Panc1 (cell line): Measurements from ENCODE around the gene BRF1. TPM values are rescaled to one million over a fixed set of nuclear protein-coding genes. Genes with fewer than 3 reads are reported as not detected.
A peak's percentile ranks its signal among the peaks of the same experiment; 100 is the strongest.

ENCODE experiments used
- ATAC-seq: fragments of 200-7000 bp; cut with Tn5 transposase; 2 replicates; pipeline ENCODE4 v1.9.1; 2020; ENCODE audit warnings: mild to moderate bottlenecking, moderate library complexity
- BruUV-seq: library from RNA; stranded (reverse); fragments of 400-500 nt; replicated peaks from 2 replicates; lab custom pipeline; 2021; lab: Mats Ljungman, UMichigan
- CTCF ChIA-PET: fragments of 300-600 bp; sonication (Branson Sonifier 250); formaldehyde crosslinking; loops from one replicate; lab custom pipeline; 2022; ENCODE audit warnings: antibody characterized with exemption; lab: Charles Lee
- POLR2A ChIA-PET: fragments of 300-600 bp; sonication (Branson Sonifier 250); formaldehyde crosslinking; loops from one replicate; lab custom pipeline; 2022; ENCODE audit warnings: antibody characterized with exemption; lab: Charles Lee
- DNase-seq: peaks from one replicate; pipeline ENCODE4 v3.0.0-alpha.2; 2010; ENCODE audit warnings: low read depth, low spot score
- H3K27ac ChIP-seq: 2 replicates; pipeline ENCODE4 v1.5.1; 2011; ENCODE audit warnings: mild to moderate bottlenecking, low read length, inconsistent platforms
- H3K27me3 ChIP-seq: fragments of 200-500 bp; sonication (Bioruptor generic); 2 replicates; pipeline ENCODE4 v1.6.0; 2014; ENCODE audit warnings: low read length, inconsistent platforms; ENCODE audit not compliant: control insufficient read depth, insufficient read depth
- H3K36me3 ChIP-seq: fragments of 200-500 bp; sonication (Bioruptor generic); 2 replicates; pipeline ENCODE4 v1.5.1; 2014; ENCODE audit warnings: inconsistent platforms, mild to moderate bottlenecking, low read length, moderate library complexity; ENCODE audit not compliant: control insufficient read depth, insufficient read depth
- H3K4me1 ChIP-seq: 2 replicates; pipeline ENCODE4 v1.5.1; 2011; ENCODE audit warnings: inconsistent platforms, mild to moderate bottlenecking, low read length, moderate library complexity; ENCODE audit not compliant: control insufficient read depth, insufficient read depth
- H3K4me3 ChIP-seq, 2 experiments: 2 replicates each; pipeline ENCODE4 v1.5.1; 2011 to 2012; ENCODE audit warnings: low read depth in 2 of 2, low read length in 2 of 2, mild to moderate bottlenecking in 2 of 2, inconsistent platforms in 1 of 2, moderate library complexity in 1 of 2
- H3K9me3 ChIP-seq: fragments of 200-500 bp; sonication (Bioruptor generic); 2 replicates; pipeline ENCODE4 v1.5.1; 2014; ENCODE audit warnings: low read depth, mild to moderate bottlenecking, inconsistent platforms, low read length, moderate library complexity; ENCODE audit not compliant: control insufficient read depth, insufficient read depth
- POLR2AphosphoS5 ChIP-seq: IDR thresholded peaks from 2 replicates; pipeline ENCODE4 v1.6.1; 2012; ENCODE audit warnings: mild to moderate bottlenecking, low read depth, low read length, moderate library complexity
- SIN3A ChIP-seq: IDR thresholded peaks from 2 replicates; pipeline ENCODE4 v1.6.1; 2012; ENCODE audit warnings: low read depth, mild to moderate bottlenecking, low read length, moderate library complexity, borderline replicate concordance; ENCODE audit not compliant: insufficient read depth
- TCF7L2 ChIP-seq: IDR thresholded peaks from 2 replicates; pipeline ENCODE4 v1.6.1; 2011; ENCODE audit warnings: mild to moderate bottlenecking, low read depth, low read length, inconsistent platforms
- in situ Hi-C: cut with HindIII; loops from 2 replicates; pipeline ENCODE4 v1.10.0; 2016; ENCODE audit warnings: low sequenced_read_pairs, low pct_unique_long_range_greater_than_20kb
- intact Hi-C: fragments of 100-400 bp; cut with micrococcal nuclease; formaldehyde crosslinking; loops from one replicate; pipeline ENCODE4 v1.10.0; 2022; ENCODE audit not compliant: unreplicated experiment
- total RNA-seq: library from RNA; stranded (reverse); gene quantifications from one replicate; pipeline ENCODE4 v1.2.1, GENCODE V29; 2021; ENCODE audit not compliant: unreplicated experiment
- TF ChIP-seq, protein P1 (sequence below), 2 experiments: IDR thresholded peaks; 2 replicates each; pipeline ENCODE4 v1.6.1; 2011 to 2012; ENCODE audit warnings: low read depth in 2 of 2, control low read depth in 1 of 2, low read length in 1 of 2, mild to moderate bottlenecking in 1 of 2, moderate library complexity in 1 of 2; ENCODE audit not compliant: insufficient read depth in 1 of 2
- TF ChIP-seq, protein P2 (sequence below): fragments of 450-650 bp; IDR thresholded peaks from 2 replicates; pipeline ENCODE4 v1.5.1; 2017; ENCODE audit warnings: mild to moderate bottlenecking

BRF1 gene
- total RNA-seq, 1 experiment from 2014 or later: 25.0 TPM

- no TSS peak for BruUV-seq
- ATAC-seq (no peak), DNase-seq (no peak)
- H3K4me3 ChIP-seq: no peak overlapping the region
- ChIA-PET POLR2A (no interaction called here), CTCF (no interaction called here)
- H3K4me1 ChIP-seq: peaks cover 4% of the 10 kb centered on the region; the same call in 1 of the 2 replicates
- no peaks in the 10 kb centered on the region for H3K9me3 ChIP-seq
- H3K27me3 ChIP-seq: no peaks in the 10 kb centered on the region
- intact Hi-C loops: loop anchor here (5.0 kb wide), 1 partner anchor 82 kb away; no protein-coding TSS in a partner anchor
- TF ChIP-seq, protein P1, sequence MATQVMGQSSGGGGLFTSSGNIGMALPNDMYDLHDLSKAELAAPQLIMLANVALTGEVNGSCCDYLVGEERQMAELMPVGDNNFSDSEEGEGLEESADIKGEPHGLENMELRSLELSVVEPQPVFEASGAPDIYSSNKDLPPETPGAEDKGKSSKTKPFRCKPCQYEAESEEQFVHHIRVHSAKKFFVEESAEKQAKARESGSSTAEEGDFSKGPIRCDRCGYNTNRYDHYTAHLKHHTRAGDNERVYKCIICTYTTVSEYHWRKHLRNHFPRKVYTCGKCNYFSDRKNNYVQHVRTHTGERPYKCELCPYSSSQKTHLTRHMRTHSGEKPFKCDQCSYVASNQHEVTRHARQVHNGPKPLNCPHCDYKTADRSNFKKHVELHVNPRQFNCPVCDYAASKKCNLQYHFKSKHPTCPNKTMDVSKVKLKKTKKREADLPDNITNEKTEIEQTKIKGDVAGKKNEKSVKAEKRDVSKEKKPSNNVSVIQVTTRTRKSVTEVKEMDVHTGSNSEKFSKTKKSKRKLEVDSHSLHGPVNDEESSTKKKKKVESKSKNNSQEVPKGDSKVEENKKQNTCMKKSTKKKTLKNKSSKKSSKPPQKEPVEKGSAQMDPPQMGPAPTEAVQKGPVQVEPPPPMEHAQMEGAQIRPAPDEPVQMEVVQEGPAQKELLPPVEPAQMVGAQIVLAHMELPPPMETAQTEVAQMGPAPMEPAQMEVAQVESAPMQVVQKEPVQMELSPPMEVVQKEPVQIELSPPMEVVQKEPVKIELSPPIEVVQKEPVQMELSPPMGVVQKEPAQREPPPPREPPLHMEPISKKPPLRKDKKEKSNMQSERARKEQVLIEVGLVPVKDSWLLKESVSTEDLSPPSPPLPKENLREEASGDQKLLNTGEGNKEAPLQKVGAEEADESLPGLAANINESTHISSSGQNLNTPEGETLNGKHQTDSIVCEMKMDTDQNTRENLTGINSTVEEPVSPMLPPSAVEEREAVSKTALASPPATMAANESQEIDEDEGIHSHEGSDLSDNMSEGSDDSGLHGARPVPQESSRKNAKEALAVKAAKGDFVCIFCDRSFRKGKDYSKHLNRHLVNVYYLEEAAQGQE (IDR thresholded peaks at IDR 0.05; ENCODE audit: insufficient read depth in 1 of 2, low read depth in 2 of 2, low read length in 1 of 2): no peak
- TF ChIP-seq, protein P2, sequence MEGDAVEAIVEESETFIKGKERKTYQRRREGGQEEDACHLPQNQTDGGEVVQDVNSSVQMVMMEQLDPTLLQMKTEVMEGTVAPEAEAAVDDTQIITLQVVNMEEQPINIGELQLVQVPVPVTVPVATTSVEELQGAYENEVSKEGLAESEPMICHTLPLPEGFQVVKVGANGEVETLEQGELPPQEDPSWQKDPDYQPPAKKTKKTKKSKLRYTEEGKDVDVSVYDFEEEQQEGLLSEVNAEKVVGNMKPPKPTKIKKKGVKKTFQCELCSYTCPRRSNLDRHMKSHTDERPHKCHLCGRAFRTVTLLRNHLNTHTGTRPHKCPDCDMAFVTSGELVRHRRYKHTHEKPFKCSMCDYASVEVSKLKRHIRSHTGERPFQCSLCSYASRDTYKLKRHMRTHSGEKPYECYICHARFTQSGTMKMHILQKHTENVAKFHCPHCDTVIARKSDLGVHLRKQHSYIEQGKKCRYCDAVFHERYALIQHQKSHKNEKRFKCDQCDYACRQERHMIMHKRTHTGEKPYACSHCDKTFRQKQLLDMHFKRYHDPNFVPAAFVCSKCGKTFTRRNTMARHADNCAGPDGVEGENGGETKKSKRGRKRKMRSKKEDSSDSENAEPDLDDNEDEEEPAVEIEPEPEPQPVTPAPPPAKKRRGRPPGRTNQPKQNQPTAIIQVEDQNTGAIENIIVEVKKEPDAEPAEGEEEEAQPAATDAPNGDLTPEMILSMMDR: no peak
- TF ChIP-seq POLR2AphosphoS5 (no peak), SIN3A (no peak), TCF7L2 (no peak)
- H3K36me3 ChIP-seq: no peaks in the 10 kb centered on the region
- in situ Hi-C loops: no loop called here
- H3K27ac ChIP-seq: no peak overlapping the region
Observed at GRCh38 chr14:105200641-105201040, 100.2 kb downstream of the BRF1 start.

DNA sequence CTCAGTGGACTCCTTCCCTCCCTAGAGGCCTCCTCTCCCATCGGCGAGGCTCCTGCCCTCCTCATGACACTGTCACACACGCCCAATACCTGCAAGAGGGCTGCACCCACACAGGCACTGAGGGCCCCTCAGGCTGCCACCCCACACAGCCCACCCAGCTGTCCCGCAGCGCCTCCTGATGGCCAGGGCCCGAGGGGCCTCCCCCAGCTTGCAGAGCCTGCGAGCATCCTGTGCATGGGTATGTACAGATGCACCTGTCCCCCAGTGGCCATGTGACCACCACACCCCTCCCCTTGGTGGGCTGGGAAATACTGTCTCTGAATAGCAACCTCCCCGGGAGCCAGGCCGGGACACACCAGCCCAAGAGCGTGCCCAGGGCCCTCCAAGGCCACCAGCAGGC, 100.7 kb downstream of the BRF1 start:
- Histone ChIP-seq H3K9me3 (no peaks in the 10 kb centered on the region), H3K36me3 (no peaks in the 10 kb centered on the region), H3K4me3 (no peak overlapping the region), H3K4me1 (peaks cover 4% of the 10 kb centered on the region; the same call in 1 of the 2 replicates), H3K27ac (no peak overlapping the region), H3K27me3 (no peaks in the 10 kb centered on the region)
- ChIA-PET CTCF (no interaction called here), POLR2A (no interaction called here)
- DNase-seq (no peak), ATAC-seq (no peak)
- in situ Hi-C loops: no loop called here
- TF ChIP-seq, protein P2: peak; percentile 42; the same call in 1 of the 2 replicates
- TF ChIP-seq, protein P1 (IDR thresholded peaks at IDR 0.05; ENCODE audit: insufficient read depth in 1 of 2, low read depth in 2 of 2, low read length in 1 of 2): no peak
- intact Hi-C loops: loop anchor here (5.0 kb wide), 1 partner anchor 82 kb away; no protein-coding TSS in a partner anchor
- BruUV-seq: no TSS peak
